H1 (cell line): ENCODE results near the gene AIF1L. TPM values are rescaled to one million over a fixed set of nuclear protein-coding genes. Genes with fewer than 3 reads are reported as not detected.

ENCODE experiments used
- CTCF ChIA-PET: fragments of 300-600 bp; sonication (Branson Sonifier 250); formaldehyde crosslinking; loops from one replicate; lab custom pipeline; 2021; ENCODE audit not compliant: partially characterized antibody; lab: Charles Lee
- POLR2A ChIA-PET: fragments of 300-600 bp; sonication (Branson Sonifier 250); formaldehyde crosslinking; loops from one replicate; lab custom pipeline; 2021; ENCODE audit warnings: inconsistent platforms; ENCODE audit not compliant: partially characterized antibody; lab: Charles Lee
- DNase-seq, 2 experiments: peaks; one replicate each; pipeline versions ENCODE4 v3.0.0 to v3.0.0-alpha.2; 2010 to 2022; ENCODE audit warnings: low spot score in 2 of 2, low read depth in 1 of 2, mixed read lengths in 1 of 2
- FAIRE-seq: peaks from 2 replicates; lab custom pipeline; 2011; peaks lifted over from hg19 to GRCh38; lab: Jason Lieb, UNC
- H2AFZ ChIP-seq: 2 replicates; pipeline ENCODE4 v1.8.1; 2012; ENCODE audit warnings: low read length, inconsistent platforms
- H2AK5ac ChIP-seq: 2 replicates; pipeline ENCODE4 v1.6.1; 2013; ENCODE audit warnings: low read depth, low read length
- H2BK120ac ChIP-seq: replicated peaks from 2 replicates; pipeline ENCODE3; 2013; ENCODE audit warnings: low read depth, low read length, inconsistent platforms
- H2BK12ac ChIP-seq: 2 replicates; pipeline ENCODE4 v1.6.1; 2013; ENCODE audit warnings: low read depth, low read length
- H2BK15ac ChIP-seq: 2 replicates; pipeline ENCODE4 v1.6.1; 2013; ENCODE audit warnings: low read length
- H2BK20ac ChIP-seq: 2 replicates; pipeline ENCODE4 v1.6.1; 2013; ENCODE audit warnings: low read length
- H2BK5ac ChIP-seq: 2 replicates; pipeline ENCODE4 v1.6.1; 2013; ENCODE audit warnings: low read depth, low read length
- H3K14ac ChIP-seq: 2 replicates; pipeline ENCODE4 v1.6.1; 2013; ENCODE audit warnings: inconsistent platforms; ENCODE audit not compliant: insufficient read length
- H3K18ac ChIP-seq: 2 replicates; pipeline ENCODE4 v1.6.1; 2013; ENCODE audit warnings: low read length; ENCODE audit errors: extremely low read depth
- H3K23ac ChIP-seq: 2 replicates; pipeline ENCODE4 v1.6.1; 2013; ENCODE audit warnings: inconsistent platforms; ENCODE audit not compliant: insufficient read length
- H3K23me2 ChIP-seq: 2 replicates; pipeline ENCODE4 v1.6.1; 2013; ENCODE audit warnings: low read depth, low read length
- H3K27ac ChIP-seq: 2 replicates; pipeline ENCODE4 v1.6.1; 2011; ENCODE audit warnings: low read depth, low read length, inconsistent platforms
- H3K27me3 ChIP-seq, 4 experiments: replicated peaks in 1 of 4; 1 replicate in 1 of 4; 2 replicates in 3 of 4; pipeline versions ENCODE4 v1.6.1 to v1.8.1; 2011 to 2013; ENCODE audit warnings: low read length in 3 of 4, mild to moderate bottlenecking in 3 of 4, inconsistent platforms in 2 of 4, mixed read lengths in 2 of 4, moderate library complexity in 1 of 4; ENCODE audit not compliant: control insufficient read depth in 3 of 4, insufficient read depth in 3 of 4; ENCODE audit errors: extremely low read depth in 1 of 4
- H3K36me3 ChIP-seq, 4 experiments: 2 replicates each; pipeline versions ENCODE4 v1.6.1 to v1.8.1; 2011 to 2013; ENCODE audit warnings: mild to moderate bottlenecking in 4 of 4, low read length in 3 of 4, moderate library complexity in 2 of 4, control low read depth in 1 of 4, inconsistent platforms in 1 of 4; ENCODE audit not compliant: insufficient read depth in 4 of 4, control insufficient read depth in 2 of 4
- H3K4ac ChIP-seq: replicated peaks from 2 replicates; pipeline ENCODE3; 2013; ENCODE audit warnings: low read length, low read depth, mixed read lengths, inconsistent platforms; ENCODE audit not compliant: insufficient read length
- H3K4me1 ChIP-seq, 4 experiments: replicated peaks in 1 of 4; 1 replicate in 1 of 4; 2 replicates in 3 of 4; pipeline versions ENCODE4 v1.6.1 to v1.8.1; 2011 to 2013; ENCODE audit warnings: low read length in 3 of 4, inconsistent platforms in 2 of 4, mixed read lengths in 1 of 4; ENCODE audit not compliant: insufficient read depth in 4 of 4, control insufficient read depth in 3 of 4
- H3K4me2 ChIP-seq, 2 experiments: 2 replicates each; pipeline versions ENCODE4 v1.6.1 to v1.8.1; 2011 to 2013; ENCODE audit warnings: low read depth in 2 of 2, low read length in 2 of 2, control low read depth in 1 of 2, inconsistent platforms in 1 of 2, mild to moderate bottlenecking in 1 of 2; ENCODE audit not compliant: insufficient read depth in 1 of 2
- H3K4me3 ChIP-seq, 4 experiments: fragments of 200-600, 300-600 bp in 1 of 4; sonication (generic), shearing (Covaris generic), sonication (Bioruptor Twin) in 1 of 4; 2 replicates each; pipeline versions ENCODE4 v1.5.1 to v1.8.1; 2011 to 2016; ENCODE audit warnings: low read length in 4 of 4, low read depth in 3 of 4, control low read depth in 2 of 4, inconsistent platforms in 2 of 4, mild to moderate bottlenecking in 2 of 4, mixed read lengths in 1 of 4, moderate library complexity in 1 of 4; ENCODE audit not compliant: insufficient read depth in 2 of 4; ENCODE audit errors: extremely low read depth in 1 of 4
- H3K56ac ChIP-seq: replicated peaks from 2 replicates; pipeline ENCODE3; 2013; ENCODE audit warnings: low read depth, mild to moderate bottlenecking, mixed read lengths, low read length, inconsistent platforms; ENCODE audit not compliant: insufficient read length
- H3K79me1 ChIP-seq: 2 replicates; pipeline ENCODE4 v1.6.1; 2013; ENCODE audit warnings: low read depth, low read length, control low read depth
- H3K79me2 ChIP-seq, 2 experiments: 2 replicates each; pipeline versions ENCODE4 v1.6.1 to v1.8.1; 2012 to 2013; ENCODE audit warnings: low read length in 2 of 2, mild to moderate bottlenecking in 2 of 2, inconsistent platforms in 1 of 2; ENCODE audit not compliant: insufficient read depth in 2 of 2, control insufficient read depth in 1 of 2
- H3K9ac ChIP-seq, 4 experiments: replicated peaks in 1 of 4; 1 replicate in 1 of 4; 2 replicates in 3 of 4; pipeline versions ENCODE4 v1.6.1 to v1.8.1; 2011 to 2013; ENCODE audit warnings: low read depth in 3 of 4, low read length in 3 of 4, control low read depth in 2 of 4, mild to moderate bottlenecking in 2 of 4, moderate library complexity in 2 of 4, inconsistent platforms in 1 of 4; ENCODE audit errors: extremely low read depth in 1 of 4
- H3K9me3 ChIP-seq, 2 experiments: 2 replicates each; pipeline versions ENCODE4 v1.6.1 to v1.8.1; 2012 to 2013; ENCODE audit warnings: mild to moderate bottlenecking in 2 of 2, moderate library complexity in 2 of 2, control low read depth in 1 of 2, inconsistent platforms in 1 of 2, low read depth in 1 of 2, low read length in 1 of 2, mixed read lengths in 1 of 2; ENCODE audit not compliant: insufficient read depth in 2 of 2
- H4K20me1 ChIP-seq, 2 experiments: replicated peaks in 1 of 2; 2 replicates each; pipeline versions ENCODE3 to v1.8.1; 2011 to 2013; ENCODE audit warnings: inconsistent platforms in 2 of 2, low read length in 2 of 2, mild to moderate bottlenecking in 1 of 2; ENCODE audit not compliant: insufficient read depth in 2 of 2, control insufficient read depth in 1 of 2
- H4K5ac ChIP-seq: 2 replicates; pipeline ENCODE4 v1.6.1; 2013; ENCODE audit warnings: low read length, low read depth, mixed read lengths, inconsistent platforms; ENCODE audit not compliant: insufficient read length
- H4K8ac ChIP-seq: 2 replicates; pipeline ENCODE4 v1.8.0; 2013; ENCODE audit warnings: mild to moderate bottlenecking, moderate library complexity, low read length, inconsistent platforms; ENCODE audit not compliant: insufficient read depth; ENCODE audit errors: extremely low read depth
- H4K91ac ChIP-seq: replicated peaks from 2 replicates; pipeline ENCODE3; 2013; ENCODE audit warnings: low read length, mixed read lengths, inconsistent platforms; ENCODE audit not compliant: insufficient read length
- CEBPB ChIP-seq: IDR thresholded peaks from 2 replicates; pipeline ENCODE4 v1.6.1; 2012; ENCODE audit warnings: low read depth, low read length
- PHF8 ChIP-seq: fragments of 200-600 bp; sonication (generic); conservative IDR thresholded peaks from 2 replicates; pipeline ENCODE4 v1.7.1; 2012; ENCODE audit warnings: low read depth, mild to moderate bottlenecking, inconsistent platforms, low read length, moderate library complexity
- RAD21 ChIP-seq, 2 experiments: IDR thresholded peaks in 1 of 2; conservative IDR thresholded peaks in 1 of 2; 2 replicates each; pipeline ENCODE4 v1.6.1; 2011; ENCODE audit warnings: low read depth in 2 of 2, low read length in 2 of 2, improper control_type of control experiment in 1 of 2, inconsistent platforms in 1 of 2, mild to moderate bottlenecking in 1 of 2, moderate library complexity in 1 of 2
- RXRA ChIP-seq: IDR thresholded peaks from 2 replicates; pipeline ENCODE4 v1.6.1; 2011; ENCODE audit warnings: low read depth, mild to moderate bottlenecking, low read length, moderate library complexity; ENCODE audit not compliant: insufficient read depth
- WGBS, 2 experiments: shearing (Covaris generic) in 1 of 2; methylation state at CpG; one replicate each; pipeline versions ENCODE4 v1.1.6 to v1.1.7; 2013 to 2015; ENCODE audit warnings: low lambda C conversion rate in 2 of 2, mixed read lengths in 2 of 2, inconsistent platforms in 1 of 2, low coverage in 1 of 2, missing lambda C conversion rate in 1 of 2; ENCODE audit not compliant: insufficient replicate concordance in 2 of 2, insufficient coverage in 1 of 2, insufficient read length in 1 of 2; ENCODE audit errors: extremely low coverage in 1 of 2, missing lambda C conversion rate in 1 of 2; 5-methylcytosine and 5-hydroxymethylcytosine counted together
- polyA plus RNA-seq, 7 experiments: library from polyadenylated mRNA; depleted of rRNA in 3 of 7; stranded (reverse) in 5 of 7; unstranded in 2 of 7; fragments of >200 nt in 5 of 7; fragments of 200-250 nt in 2 of 7; gene quantifications; 1 replicate in 5 of 7; 2 replicates in 1 of 7; 4 replicates in 1 of 7; pipeline versions ENCODE4 v1.2.1 to v1.2.3, GENCODE V29; 2011 to 2013; ENCODE audit warnings: missing spikeins in 2 of 7, mixed read lengths in 2 of 7
- total RNA-seq: library from RNA; stranded (reverse); fragmentation: NEBNext Ultra II Directional; extraction: Animal tissue kit (Norgen Biotek cat#: 25700); gene quantifications from 2 replicates; pipeline ENCODE4 v1.2.1, GENCODE V29; 2021

The AIF1L gene
- total and polyA plus RNA-seq, 2 of the 8 experiments (the other 6 are each of a cell fraction or from before 2014, with no cell fraction given): 70.7 to 149 TPM

GRCh38 chr9:131119600-131119999, 23.3 kb downstream of the AIF1L start:
- no peak overlapping the region for H3K14ac ChIP-seq
- no peaks in the 10 kb centered on the region for H3K79me2 ChIP-seq
- H3K27me3 ChIP-seq: no peaks in the 10 kb centered on the region
- 83% methylated on average over 8 of the region's 8 CpGs; no CpG with 5 or more reads in 1 of the 2 experiments for WGBS, 2 experiments
- no peak overlapping the region for H2BK12ac ChIP-seq
- no peak overlapping the region for H2AFZ ChIP-seq
- H2AK5ac ChIP-seq: no peak overlapping the region
- no peak overlapping the region for H3K56ac ChIP-seq
- no peak overlapping the region for H4K8ac ChIP-seq
- no peak overlapping the region for H2BK120ac ChIP-seq
- H4K91ac ChIP-seq: no peak overlapping the region
- no peak for TF ChIP-seq RAD21 (IDR thresholded peaks at IDR 0.05 in 1 of 2, conservative IDR thresholded peaks at IDR 0.05 in 1 of 2; ENCODE audit: low read depth in 2 of 2, low read length in 2 of 2)
- no peak for TF ChIP-seq CEBPB
- TF ChIP-seq PHF8: no peak
- TF ChIP-seq RXRA: no peak
- peaks cover 15 to 57% (median 40%) of the 10 kb centered on the region in 4 experiments; a peak in 7 of 8 replicates for H3K36me3 ChIP-seq
- H3K27ac ChIP-seq: no peak overlapping the region
- H2BK5ac ChIP-seq: no peak overlapping the region
- H3K23ac ChIP-seq: no peak overlapping the region
- H4K5ac ChIP-seq: no peak overlapping the region
- H3K4me3 ChIP-seq: no peak overlapping the region
- H3K4me1 ChIP-seq: no peaks in the 10 kb centered on the region
- no peaks in the 10 kb centered on the region for H3K23me2 ChIP-seq
- DNase-seq: no peak
- H2BK15ac ChIP-seq: no peak overlapping the region
- H3K79me1 ChIP-seq: no peaks in the 10 kb centered on the region
- H4K20me1 ChIP-seq: no peaks in the 10 kb centered on the region
- H2BK20ac ChIP-seq: no peak overlapping the region
- H3K9ac ChIP-seq: no peak overlapping the region
- no peak overlapping the region for H3K4me2 ChIP-seq
- no peak overlapping the region for H3K4ac ChIP-seq
- H3K18ac ChIP-seq: no peak overlapping the region
- ChIA-PET CTCF (no interaction called here), POLR2A (interaction anchor here (32.4 kb wide), 1 partner anchor 16 kb away, joined by 751 read pairs; the partner anchor contains the start of gene AIF1L)
- FAIRE-seq: no peak
- no peaks in the 10 kb centered on the region for H3K9me3 ChIP-seq
